Activated CD4-positive, alpha-beta T cell treated with anti-CD3 and anti-CD28 coated beads for 24 hours (primary cell): Measurements from ENCODE around the gene ANAPC4.
"Not testable (repeated sequence)": the region's sequence is repeated elsewhere in the genome, so short reads cannot be mapped to it uniquely, and the experiment has no call there.

Experiments
- DNase-seq, 2 donors: peaks; one replicate each; pipeline ENCODE4 v3.0.0-alpha.2; 2020; ENCODE audit warnings: low read depth in 2 of 2

ANAPC4 gene, protein sequence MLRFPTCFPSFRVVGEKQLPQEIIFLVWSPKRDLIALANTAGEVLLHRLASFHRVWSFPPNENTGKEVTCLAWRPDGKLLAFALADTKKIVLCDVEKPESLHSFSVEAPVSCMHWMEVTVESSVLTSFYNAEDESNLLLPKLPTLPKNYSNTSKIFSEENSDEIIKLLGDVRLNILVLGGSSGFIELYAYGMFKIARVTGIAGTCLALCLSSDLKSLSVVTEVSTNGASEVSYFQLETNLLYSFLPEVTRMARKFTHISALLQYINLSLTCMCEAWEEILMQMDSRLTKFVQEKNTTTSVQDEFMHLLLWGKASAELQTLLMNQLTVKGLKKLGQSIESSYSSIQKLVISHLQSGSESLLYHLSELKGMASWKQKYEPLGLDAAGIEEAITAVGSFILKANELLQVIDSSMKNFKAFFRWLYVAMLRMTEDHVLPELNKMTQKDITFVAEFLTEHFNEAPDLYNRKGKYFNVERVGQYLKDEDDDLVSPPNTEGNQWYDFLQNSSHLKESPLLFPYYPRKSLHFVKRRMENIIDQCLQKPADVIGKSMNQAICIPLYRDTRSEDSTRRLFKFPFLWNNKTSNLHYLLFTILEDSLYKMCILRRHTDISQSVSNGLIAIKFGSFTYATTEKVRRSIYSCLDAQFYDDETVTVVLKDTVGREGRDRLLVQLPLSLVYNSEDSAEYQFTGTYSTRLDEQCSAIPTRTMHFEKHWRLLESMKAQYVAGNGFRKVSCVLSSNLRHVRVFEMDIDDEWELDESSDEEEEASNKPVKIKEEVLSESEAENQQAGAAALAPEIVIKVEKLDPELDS

DNA sequence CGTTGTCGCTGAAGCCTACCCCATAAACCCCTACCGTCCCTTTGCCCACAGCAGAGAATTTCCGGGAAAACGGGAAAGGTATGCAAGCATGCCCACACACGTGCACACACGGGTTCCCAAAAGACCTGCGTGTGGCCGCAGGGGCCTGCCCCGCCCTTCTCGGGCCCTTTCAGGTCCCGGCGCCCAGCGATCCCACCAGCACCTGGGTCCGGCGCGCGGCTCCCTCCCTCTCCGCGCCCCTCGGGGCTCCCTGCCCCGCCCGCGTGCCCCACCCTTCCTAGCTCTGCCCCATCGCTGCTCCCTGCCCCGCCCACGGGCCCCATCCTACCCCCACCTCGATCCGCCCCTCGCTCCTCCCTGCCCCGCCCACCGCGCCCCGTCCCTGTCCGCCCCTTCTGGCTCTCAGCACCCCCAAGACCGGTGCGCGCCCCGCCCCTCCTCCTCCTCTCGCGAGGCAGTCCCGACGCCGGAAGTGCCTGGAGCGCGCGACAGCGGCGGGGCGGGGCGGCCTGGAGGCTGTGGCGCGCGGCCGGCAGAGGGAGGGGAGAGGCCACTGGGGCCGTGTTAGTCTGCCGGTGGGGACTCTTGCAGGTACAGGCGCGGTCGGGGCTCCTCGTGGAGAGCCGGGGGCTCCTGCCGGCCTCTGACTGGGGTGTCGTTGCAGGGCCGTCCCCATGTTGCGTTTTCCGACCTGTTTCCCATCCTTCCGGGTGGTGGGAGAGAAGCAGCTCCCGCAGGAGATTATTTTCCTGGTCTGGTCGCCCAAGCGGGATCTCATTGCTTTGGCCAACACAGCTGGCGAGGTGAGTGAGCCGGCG lies at the start of gene ANAPC4:
Gene ANAPC4, plus strand, starts transcription at position 510 of the 818 bp plus-strand sequence. Its CDS starts 165 bp downstream, at position 675.
- peak; percentile 99 for DNase-seq

DNA sequence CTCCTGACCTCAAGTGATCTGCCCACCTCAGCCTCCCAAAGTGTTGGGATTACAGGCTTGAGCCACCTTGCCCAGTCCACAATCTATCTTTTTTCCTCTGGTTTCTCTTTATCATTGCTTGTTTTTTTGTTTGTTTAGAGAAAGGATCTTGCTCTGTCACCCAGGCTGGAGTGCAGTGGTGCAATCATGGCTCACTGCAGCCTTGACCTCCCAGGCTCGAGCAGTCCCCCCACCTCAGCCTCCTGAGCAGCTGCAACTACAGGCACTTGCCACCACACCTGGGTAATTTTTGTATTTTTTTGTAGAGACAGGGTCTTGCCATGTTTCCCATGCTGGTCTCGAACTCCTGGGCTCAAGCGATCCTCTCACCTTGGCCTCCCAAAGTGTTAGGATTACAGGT lies 48.6 kb upstream of the ANAPC4 start:
- not testable (repeated sequence) for DNase-seq

DNA sequence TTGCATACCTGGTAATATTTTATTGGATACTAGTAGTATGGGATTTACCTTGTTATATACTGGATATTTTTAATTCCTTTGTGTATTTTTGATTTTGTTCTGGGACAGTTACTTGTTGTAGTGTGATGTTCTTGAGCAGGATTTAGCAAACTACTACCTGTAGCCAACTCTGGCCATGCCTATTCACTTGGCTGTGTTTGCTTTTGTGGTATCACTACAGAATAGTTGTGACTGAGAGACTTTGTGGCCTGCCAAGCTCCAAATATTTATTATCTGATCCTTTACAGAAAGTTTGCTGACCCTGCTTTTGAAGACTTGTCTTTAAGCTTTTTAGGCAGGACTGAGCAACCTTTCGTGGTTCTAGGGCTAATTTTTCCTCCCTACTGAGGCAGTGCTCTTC lies 46.7 kb upstream of the ANAPC4 start:
- DNase-seq, result no peak

DNA sequence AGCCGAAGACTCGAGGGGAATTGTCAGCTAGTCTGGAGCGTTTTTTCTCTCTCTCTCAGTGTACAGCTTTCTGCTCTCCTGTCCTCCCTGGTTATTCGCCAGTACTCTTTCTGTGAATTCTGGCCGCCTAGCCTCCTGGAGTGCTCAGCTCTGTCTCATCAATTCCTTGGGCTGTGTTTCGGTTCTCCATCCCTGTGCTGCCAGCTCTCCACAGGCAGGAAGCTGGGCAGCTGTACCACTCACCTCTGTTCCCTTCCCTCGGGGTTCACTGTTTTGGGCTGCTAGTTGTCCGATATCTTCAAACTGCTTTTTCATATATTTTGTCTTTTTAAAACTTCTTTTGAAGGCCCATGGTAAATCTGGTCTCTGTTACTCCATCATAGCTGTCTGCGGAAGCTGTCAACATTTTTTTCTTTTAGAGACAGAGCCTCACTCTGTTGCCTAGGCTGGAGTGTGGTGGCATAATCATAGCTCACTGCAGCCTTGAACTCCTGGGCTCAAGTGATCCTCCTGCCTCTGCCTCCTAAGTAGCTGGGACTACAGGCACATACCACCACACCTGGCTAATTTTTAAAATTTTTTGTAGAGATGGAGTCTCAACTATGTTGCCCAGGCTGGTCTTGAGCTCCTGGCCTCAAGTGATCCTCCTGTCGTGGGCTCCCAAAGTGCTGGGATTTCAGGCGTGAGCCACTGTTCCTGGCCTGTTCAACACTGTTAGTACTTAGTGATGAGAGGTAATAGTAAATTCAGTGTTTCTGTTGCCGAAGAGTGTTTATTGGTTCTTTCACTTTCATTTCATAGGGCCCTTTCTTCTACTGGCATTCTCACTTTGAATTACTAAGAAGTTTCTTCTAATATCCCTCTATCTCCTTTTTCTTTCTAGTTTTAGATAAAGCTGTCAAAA lies 45.9 kb upstream of the ANAPC4 start:
- no peak for DNase-seq

DNA sequence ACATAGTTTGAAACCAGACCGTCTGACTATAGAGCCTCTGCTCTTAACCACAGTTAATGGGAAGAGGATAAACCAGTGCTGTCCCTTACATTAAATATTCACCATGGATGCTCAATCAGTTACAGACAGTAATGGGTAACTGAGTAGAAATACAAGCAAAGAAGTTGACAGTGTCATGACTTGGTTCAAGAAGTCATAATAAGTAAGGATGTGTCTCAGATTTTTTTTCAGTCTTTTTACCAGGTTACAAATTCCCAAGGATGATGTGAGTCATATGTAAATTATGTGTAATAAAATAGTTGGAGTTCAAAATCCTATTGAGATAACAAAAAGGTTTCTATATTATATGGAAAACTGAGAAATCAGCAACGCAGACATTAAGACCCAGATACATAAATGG lies 33.4 kb upstream of the ANAPC4 start:
- no peak for DNase-seq

DNA sequence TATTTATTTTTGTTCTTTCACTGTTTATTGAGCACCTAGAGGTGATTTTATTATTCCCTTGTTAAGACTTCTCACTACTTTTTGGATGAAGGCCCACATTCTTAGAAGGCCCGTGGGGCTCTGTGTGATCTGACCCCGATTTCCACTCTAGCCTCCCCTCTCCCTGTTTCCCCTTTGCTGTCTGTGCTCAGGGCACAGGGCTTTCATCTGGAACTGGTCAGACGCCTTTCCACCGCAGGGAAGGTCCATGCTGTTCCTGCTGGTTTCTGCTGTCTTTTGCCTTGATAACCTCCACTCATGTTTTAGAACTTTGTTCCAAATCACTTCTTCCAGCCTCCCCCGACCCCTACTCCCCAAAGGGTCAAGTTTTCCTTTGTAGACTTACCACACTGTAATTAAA lies 31.3 kb upstream of the ANAPC4 start:
- no peak for DNase-seq

DNA sequence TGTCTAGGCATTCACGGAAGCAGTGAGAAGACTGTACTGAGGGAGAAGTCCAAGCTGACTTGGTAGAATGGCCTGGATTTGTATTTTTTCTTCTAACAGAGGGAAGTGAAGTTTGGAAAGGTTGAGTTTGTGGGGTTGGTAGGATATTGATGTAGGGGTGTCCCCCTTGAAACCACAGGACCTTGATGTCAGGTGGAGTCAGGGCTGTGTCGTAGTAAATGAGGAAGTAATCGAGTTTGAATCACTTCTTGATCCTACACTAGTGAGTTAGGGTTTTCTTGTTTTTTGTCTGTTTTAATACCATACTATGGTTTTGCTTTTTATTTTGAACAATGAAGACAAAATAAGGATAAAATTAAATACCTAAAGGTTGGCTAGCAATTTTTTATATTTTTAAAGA lies 30.1 kb upstream of the ANAPC4 start:
- no peak for DNase-seq

DNA sequence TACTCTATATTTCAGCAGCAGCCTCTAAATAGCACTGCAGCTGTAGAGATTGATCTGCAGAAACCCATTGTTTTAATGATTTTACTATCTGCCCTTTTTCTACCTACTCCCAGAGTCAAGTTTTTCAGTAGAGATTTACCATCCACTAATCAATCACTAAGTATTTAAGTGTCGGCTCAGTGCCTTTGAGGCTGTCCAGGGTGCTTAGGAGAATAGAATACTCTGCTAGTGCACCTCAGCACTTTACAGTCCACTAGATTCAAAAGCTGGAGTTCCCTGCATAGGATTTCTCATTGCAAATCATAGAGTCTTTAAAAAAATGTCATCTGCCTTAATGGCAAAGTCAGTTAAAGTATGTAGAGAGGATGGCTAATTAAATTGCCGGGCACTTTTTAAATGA lies 29.6 kb upstream of the ANAPC4 start:
- DNase-seq, result no peak

DNA sequence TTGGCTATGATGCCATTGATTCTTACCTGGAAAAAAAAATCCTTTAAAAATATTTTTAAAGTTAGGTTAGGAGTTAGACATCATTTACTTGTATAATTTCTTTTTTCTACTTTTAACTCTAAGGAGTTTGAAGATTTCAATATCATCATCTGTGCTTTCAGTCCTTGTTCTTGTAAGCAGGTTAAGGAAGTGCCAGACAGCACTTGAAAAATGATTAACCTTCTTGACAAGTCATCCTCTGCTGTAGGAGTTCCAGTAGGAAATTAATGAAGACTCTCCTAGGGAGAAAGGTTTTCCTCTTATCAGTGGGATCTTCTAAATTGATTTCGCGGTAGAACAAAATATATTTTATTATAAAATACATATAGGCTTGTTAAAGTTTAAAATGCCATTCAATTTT lies 29.1 kb upstream of the ANAPC4 start:
- no peak for DNase-seq

DNA sequence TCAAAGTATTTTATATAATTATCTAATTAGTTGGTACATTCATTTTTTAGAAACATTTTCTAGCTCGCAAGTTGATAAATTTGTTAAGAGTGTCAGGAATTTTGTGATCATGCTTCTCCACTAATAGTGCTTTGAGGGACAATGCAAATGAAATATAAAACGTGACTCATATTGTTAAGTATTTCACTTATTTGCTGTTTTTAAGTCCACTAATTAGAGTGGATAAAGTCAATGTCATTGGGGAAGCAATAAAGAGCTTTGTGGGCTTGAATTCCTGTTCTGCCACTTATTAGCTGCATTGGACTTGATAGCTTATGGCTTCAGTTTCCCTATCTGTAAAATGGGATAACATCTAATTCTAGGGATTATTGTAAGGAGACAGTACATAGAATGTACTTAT lies 26.5 kb upstream of the ANAPC4 start:
- DNase-seq, result no peak

DNA sequence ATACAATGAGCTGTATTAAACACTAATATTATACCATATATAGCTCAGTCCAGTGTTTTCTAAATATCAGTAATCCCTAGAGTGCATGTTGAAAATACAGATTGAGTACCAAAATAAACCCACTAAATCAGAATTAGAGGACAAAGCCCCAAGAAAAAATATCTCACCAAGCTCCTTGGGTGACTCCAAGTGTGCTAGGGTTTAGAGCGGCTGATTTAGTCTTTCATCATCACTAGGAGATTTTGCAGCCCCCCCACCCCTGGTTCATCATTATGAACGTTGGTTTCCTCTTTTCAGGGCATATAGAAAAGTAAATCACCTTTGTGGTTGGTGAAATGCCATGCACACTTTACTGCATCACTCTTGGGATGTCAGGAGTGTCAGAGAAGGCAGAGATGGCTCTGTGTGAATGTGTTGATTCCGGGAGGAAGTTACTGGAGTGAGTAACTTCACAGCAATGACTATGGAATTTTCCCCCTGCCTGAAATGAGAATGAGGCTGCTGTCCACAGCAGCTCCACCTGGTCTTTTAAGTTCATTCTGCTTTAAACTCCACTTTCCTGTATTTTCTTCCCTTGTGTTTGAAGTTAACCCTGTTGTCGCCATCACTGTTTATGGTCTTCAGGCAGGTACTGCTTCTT lies 25.2 kb upstream of the ANAPC4 start:
- no peak for DNase-seq

DNA sequence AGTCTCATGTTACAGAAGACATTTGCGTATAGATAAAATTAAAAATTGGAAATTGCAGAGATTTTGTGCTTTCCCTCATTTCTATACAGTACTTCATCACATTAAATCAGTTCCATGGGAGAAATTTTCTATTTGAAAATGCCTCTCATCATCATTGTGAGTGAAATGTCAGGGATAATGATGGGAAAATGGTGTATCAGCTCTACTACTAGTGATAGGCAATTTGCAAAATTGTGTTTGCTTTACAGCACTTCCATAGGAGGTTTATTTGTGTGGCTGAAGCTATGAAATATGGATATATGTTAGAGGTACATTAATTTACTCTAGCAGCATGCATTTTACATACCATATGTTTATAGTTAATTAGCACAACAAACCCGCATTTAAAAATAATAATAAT lies 21.0 kb upstream of the ANAPC4 start:
- no peak for DNase-seq

DNA sequence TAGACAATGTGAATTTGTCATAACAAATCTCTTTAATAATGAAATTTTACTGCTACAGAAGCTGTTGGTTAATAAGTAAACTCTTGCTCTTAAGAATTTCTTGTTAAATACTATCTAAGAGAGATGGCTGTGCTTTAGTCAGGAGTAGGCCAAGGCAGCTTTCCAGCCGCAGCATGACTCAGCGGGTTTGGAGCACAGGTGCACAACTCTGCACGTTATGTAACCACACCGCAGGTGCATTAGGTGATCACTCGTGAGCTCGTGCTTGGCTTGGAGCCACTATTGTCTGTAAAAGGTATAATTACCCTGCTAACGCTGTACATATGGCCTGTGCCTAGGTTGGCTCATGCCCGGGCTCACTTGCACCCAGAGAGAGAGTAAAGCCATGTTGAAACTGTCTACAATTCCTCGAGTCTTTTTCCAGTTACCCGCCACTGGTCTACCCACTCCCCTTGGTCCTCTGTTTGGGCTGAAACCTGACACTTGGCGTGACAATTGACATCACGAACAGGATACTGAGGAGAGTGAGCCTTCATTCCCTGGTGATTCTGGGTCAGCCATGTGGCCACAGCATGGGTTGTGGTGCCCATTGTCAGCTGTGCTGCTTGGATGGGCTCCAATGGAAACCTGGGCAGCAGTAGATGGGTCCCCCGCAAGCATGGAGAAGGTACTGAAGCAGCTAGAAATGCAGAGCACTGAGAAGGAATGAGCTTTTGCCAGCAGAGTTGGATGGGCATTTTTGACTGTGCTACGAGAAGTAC lies 18.4 kb upstream of the ANAPC4 start:
- DNase-seq, result no peak

DNA sequence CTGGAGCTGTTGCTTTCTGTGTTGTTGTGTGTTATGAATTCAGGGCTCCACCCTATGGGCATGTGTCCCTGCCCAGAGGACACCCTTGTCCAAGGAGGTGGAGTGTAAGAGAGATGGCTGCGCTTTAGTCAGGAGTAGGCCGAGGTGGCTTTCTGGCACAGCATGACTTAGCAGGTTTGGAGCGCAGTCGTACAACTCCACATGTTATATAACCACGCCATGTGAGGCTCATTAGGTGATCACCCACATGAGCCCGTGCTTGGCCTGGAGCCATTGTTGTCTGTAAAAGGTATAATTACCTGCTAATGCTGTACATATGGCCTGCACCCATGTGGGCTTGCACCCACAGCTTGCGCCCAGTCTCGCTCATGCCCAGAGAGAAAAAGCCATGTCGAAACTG lies 15.8 kb upstream of the ANAPC4 start:
- no peak for DNase-seq

DNA sequence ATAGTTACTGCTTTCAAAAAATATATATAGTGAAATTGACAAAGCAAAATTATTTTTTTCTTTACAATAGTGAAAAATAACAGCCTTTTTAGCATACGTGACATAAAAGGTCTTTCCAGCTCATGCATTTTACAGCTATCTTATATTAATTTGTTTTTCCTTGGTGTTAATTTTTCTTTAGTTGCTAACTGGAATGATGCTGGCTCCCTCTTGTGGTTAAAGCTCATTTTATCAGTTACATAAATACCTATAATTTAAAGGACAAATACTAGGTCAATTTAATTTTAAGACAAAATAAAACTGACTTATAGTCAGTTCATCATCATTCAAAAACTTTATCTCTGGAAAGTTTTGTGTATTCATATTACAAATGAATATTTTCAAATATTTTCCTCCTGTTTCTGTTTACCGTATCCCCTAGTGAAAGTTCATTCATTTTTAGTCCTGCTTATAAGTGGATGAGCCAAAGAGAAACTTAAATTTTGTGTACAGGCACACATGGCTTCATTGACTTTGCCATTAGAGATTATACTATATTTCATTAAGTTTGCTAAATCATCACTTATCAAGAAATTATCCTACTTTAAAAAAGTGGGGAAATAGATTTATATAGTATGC lies 9.9 kb upstream of the ANAPC4 start:
- DNase-seq, result no peak

DNA sequence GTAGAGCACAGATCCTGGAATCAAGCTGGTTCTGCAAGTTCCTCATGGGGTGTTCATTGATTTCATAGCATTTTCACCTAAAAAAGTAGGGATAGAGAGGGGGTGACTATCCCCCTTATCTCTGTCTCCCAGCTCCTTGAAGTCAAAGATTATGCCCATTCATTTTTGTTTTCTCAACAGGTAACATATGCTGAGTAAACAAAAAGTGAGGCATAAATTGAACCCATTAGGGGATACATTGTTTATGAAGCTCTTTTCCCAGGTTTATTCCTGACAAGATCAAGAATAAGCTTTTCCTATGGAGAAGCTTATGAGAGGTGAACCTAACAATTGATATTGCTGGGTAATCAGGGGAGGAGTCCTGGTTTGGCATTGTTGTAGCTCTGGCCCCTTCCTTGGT lies 9.2 kb upstream of the ANAPC4 start:
- no peak for DNase-seq

DNA sequence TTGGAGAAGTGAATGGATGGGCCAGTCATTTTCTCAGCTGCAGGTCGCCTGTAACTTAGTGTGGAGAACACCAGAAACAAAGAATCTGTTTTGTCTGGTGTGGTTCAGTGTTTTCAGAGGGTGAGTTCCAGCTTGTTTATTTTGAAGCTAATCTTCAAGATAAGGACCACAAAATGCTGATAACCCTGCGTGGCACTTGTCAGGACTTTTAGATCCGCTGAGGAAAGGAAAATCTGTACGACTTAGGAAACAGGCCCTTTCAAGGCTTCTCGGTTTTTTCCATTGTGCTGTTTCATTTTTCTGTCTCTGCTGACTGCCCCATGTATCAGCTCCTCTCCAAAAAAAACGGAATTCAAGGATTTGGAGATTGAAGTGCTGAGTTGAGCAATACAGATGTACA lies 8.7 kb upstream of the ANAPC4 start:
- DNase-seq, result no peak

DNA sequence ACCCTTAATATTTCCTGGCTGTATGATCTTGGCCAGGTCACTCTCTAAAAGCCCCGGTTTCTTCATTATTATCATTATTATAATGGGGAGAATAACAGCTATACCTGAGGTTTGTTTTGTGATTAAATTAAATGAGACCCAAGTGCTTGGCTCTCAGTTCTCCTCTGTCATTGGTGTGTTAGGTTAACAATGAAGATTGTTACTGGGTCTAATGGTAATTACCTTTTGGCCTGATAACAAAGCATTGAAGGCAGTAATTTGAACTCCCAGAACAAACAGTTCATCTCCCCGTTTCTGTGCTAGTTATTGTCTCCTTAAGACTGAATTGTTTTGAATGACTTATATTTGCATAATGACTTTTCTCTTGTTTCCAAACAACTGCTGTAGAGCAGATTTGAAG lies 6.8 kb upstream of the ANAPC4 start:
- DNase-seq, result no peak

DNA sequence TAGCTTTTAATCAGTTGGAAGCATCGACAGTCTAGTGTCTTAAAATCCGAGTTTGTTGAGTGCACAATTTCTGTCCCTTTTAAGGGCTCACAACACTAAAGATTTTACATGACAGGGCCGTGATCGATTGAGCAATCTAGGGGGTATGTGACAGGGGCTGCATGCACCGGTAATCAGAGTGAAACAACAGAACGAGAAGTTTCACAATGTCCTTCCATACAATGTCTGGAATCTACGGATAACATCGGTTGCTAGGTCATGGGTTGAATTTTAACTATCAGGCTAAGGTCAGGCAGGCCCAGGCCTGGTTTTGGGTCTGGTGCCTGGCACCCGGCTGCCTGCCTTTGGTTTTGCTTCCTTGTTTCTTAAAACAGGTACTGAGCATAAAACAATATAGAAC lies 4.5 kb upstream of the ANAPC4 start:
- not testable (repeated sequence) for DNase-seq
